Transverse colon (tissue), 4 donors: ENCODE measurements around the gene RAI1. TPM values are rescaled to one million over a fixed set of nuclear protein-coding genes. Genes with fewer than 3 reads are reported as not detected.

Source experiments
- DNase-seq: peaks from one replicate; pipeline ENCODE4 v3.0.0-alpha.2; 2019
- H3K27ac ChIP-seq, 4 donors: fragments of 200-600 bp; sonication (generic); 2 replicates each; pipeline ENCODE4 v1.5.1; 2016 to 2018; ENCODE audit warnings: inconsistent platforms in 4 of 4
- H3K27me3 ChIP-seq: fragments of 200-600 bp; sonication (generic); 2 replicates; pipeline ENCODE4 v1.5.1; 2017; ENCODE audit warnings: inconsistent platforms
- H3K36me3 ChIP-seq, 4 donors: fragments of 200-600 bp; sonication (generic); 2 replicates each; pipeline ENCODE4 v1.5.1; 2017 to 2019; ENCODE audit warnings: inconsistent platforms in 4 of 4
- H3K4me1 ChIP-seq, 4 donors: fragments of 200-600 bp; sonication (generic); 2 replicates each; pipeline ENCODE4 v1.5.1; 2017 to 2020; ENCODE audit warnings: inconsistent platforms in 4 of 4
- H3K4me3 ChIP-seq, 4 donors: fragments of 200-600 bp; sonication (generic); 1 replicate in 1 of 4; 2 replicates in 3 of 4; pipeline versions ENCODE4 v1.5.1 to v1.6.1; 2017 to 2019; ENCODE audit warnings: inconsistent platforms in 4 of 4
- H3K9me3 ChIP-seq, 2 donors: fragments of 200-600 bp; sonication (generic); 2 replicates each; pipeline ENCODE4 v1.5.1; 2017 to 2019; ENCODE audit warnings: inconsistent platforms in 2 of 2
- EP300 ChIP-seq: sonication (generic); formaldehyde crosslinking; IDR thresholded peaks from one replicate; pipeline ENCODE4 v1.6.1; 2017; ENCODE audit warnings: antibody characterized with exemption, low read depth
- POLR2A ChIP-seq: fragments of 450-650 bp; IDR thresholded peaks from one replicate; pipeline ENCODE4 v1.6.1; 2016; ENCODE audit warnings: antibody characterized with exemption, mild to moderate bottlenecking, moderate library complexity
- POLR2AphosphoS5 ChIP-seq, 3 donors: sonication (generic); formaldehyde crosslinking; IDR thresholded peaks; one replicate each; pipeline ENCODE4 v1.6.1; 2016; ENCODE audit warnings: antibody characterized with exemption in 3 of 3
- WGBS, 2 donors: methylation state at CpG; one replicate each; pipeline ENCODE4 v1.1.5; 2018; ENCODE audit warnings: low coverage in 1 of 2; 5-methylcytosine and 5-hydroxymethylcytosine counted together
- in situ Hi-C, 4 donors: fragments of 200-750 bp; cut with MboI; loops; one replicate each; pipeline versions ENCODE4 v1.15.0 to v1.15.1; 2017; ENCODE audit warnings: low sequenced_read_pairs in 3 of 4, low pct_ligation_motif_present in 1 of 4, low pct_unique_long_range_greater_than_20kb in 1 of 4
- intact Hi-C: fragments of 100-400 bp; cut with DNase I; formaldehyde crosslinking; loops from one replicate; pipeline ENCODE4 v1.15.1; 2023; ENCODE audit warnings: low total_unique reads
- total RNA-seq, 4 donors: library from RNA; depleted of rRNA; stranded (reverse); fragments of >200 nt; gene quantifications; one replicate each; pipeline ENCODE4 v1.1.0, GENCODE V29; 2016
- TF ChIP-seq, protein P1 (sequence below), 5 experiments: fragments of 200-600 bp in 3 of 5; fragments of 450-650 bp in 2 of 5; sonication (generic) in 3 of 5; IDR thresholded peaks; 1 replicate in 2 of 5; 2 replicates in 3 of 5; pipeline ENCODE4 v1.5.1; 2016 to 2017; ENCODE audit warnings: antibody characterized with exemption in 5 of 5, inconsistent platforms in 3 of 5, mild to moderate bottlenecking in 2 of 5, moderate library complexity in 1 of 5

Gene RAI1
- total RNA-seq, 4 donors from 2014 or later: 14.1 to 163 (median 34.6) TPM

DNA sequence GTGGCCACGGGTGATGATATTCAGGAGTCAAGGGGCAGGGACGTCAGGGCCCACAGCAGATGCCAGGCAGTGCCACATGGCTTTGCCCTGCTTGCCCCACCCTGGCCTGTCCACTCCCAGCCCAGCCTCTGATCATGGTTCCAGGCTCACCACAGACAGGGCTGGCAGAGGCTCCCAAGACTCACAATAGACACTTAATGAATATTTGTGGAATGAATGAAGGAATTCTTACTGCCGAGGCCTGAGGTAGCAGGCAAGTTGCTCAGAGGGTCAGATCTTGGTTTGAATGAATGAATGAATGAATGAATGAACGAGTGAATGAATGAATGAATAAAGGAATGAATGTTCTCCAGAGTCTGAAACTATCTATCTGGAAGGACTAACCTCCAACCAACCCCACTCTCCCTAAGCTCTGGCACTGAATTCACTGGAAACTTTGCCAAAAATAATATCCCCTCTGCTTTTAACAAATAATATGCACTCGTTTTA is 60.9 kb downstream of the RAI1 start:
- Histone ChIP-seq H3K9me3 (no peaks in the 10 kb centered on the region), H3K36me3 (no peaks in the 10 kb centered on the region), H3K4me1 (peaks cover 30 to 57% (median 46%) of the 10 kb centered on the region in 4 donors), H3K4me3 (no peak overlapping the region), H3K27me3 (no peaks in the 10 kb centered on the region), H3K27ac (peak overlapping the region; percentile 76 to 88 (median 80))
- DNase-seq: no peak
- in situ Hi-C loops: no loop called here
- intact Hi-C loops: no loop called here
- 38 to 58% methylated on average over 1 to 5 of the region's 5 CpGs for WGBS, 2 donors
- TF ChIP-seq, protein P1, sequence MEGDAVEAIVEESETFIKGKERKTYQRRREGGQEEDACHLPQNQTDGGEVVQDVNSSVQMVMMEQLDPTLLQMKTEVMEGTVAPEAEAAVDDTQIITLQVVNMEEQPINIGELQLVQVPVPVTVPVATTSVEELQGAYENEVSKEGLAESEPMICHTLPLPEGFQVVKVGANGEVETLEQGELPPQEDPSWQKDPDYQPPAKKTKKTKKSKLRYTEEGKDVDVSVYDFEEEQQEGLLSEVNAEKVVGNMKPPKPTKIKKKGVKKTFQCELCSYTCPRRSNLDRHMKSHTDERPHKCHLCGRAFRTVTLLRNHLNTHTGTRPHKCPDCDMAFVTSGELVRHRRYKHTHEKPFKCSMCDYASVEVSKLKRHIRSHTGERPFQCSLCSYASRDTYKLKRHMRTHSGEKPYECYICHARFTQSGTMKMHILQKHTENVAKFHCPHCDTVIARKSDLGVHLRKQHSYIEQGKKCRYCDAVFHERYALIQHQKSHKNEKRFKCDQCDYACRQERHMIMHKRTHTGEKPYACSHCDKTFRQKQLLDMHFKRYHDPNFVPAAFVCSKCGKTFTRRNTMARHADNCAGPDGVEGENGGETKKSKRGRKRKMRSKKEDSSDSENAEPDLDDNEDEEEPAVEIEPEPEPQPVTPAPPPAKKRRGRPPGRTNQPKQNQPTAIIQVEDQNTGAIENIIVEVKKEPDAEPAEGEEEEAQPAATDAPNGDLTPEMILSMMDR (IDR thresholded peaks at IDR 0.05): no peak
- TF ChIP-seq EP300 (no peak), POLR2AphosphoS5 (IDR thresholded peaks at IDR 0.05) (no peak), POLR2A (no peak)

DNA sequence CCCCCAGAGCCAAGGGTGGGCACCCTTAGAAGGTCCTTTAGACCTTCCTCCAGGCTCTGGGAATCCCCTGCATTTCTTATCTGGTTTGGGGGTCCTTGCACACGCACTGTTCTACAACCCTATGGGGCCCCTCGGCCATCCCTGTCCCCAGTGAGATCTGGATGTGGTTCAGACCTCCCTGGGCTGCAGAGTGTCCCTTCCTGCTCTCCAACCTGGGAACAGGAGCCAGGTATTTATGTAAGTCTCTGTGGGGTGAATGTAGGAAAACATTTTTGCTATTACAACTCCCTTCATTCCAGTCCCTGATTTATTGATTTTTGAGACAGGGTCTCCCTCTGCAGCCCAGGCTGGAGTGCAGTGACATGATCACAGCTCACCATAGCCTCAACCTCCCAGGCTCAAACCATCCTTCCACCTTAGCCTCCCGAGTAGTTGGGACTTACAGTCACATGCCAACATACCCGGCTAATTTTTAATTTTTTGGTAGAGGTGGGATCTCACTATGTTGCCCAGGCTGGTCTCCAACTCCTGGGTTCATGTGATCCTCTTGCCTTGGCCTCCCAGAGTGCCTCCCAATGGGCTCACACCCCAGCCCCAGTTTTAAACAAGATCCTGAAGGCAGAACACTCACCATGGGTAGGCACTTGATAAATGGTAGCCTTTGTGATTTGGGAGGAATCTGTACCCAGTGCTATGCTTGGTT is 61.6 kb downstream of the RAI1 start:
- WGBS, 2 donors: 85% methylated on average over 4 of the region's 4 CpGs; no CpG with 5 or more reads in 1 of the 2 donors
- intact Hi-C loops: no loop called here
- no peak for DNase-seq
- Histone ChIP-seq H3K36me3 (no peaks in the 10 kb centered on the region), H3K4me1 (peaks cover 28 to 55% (median 39%) of the 10 kb centered on the region in 4 donors), H3K9me3 (no peaks in the 10 kb centered on the region), H3K27ac (no peak overlapping the region), H3K27me3 (no peaks in the 10 kb centered on the region), H3K4me3 (no peak overlapping the region)
- in situ Hi-C loops: no loop called here
- TF ChIP-seq POLR2AphosphoS5 (IDR thresholded peaks at IDR 0.05) (no peak), EP300 (no peak), POLR2A (no peak)
- TF ChIP-seq, protein P1 (IDR thresholded peaks at IDR 0.05): no peak

DNA sequence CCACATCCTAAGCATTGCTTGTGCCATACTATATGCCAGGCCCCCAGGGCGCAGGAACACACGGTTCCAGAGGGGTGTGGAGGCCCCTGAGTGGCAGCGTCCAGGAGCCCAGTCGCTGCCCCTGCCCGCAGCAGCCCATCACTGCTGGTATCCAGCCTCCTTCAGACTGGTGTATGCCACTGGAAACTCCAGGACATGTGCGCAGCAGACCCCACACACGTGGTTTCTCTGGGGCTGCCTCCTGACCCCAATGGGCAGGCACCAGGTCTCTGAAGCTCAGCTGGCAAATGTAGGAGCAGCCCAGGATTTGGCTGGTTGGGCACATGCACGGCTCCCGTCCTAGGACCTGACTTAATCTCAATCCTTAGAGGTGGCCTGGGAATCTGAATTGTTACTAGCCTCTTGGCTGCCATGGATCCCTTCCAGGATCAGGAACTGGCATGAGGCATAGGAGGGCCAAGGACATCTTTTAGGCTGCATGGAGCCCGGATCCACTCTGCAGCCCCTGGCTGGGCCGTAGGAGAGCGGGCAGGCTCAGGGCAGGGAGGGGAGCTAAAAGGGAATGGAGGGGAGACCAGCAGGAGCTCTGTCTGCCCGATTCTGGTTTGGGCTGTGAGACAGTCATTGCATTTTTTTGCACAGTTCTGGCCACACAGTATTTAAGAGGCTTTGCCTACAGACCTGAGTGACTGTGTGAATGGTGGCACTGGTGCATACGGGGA is 62.3 kb downstream of the RAI1 start:
- Histone ChIP-seq H3K4me3 (no peak overlapping the region), H3K36me3 (no peaks in the 10 kb centered on the region), H3K9me3 (no peaks in the 10 kb centered on the region), H3K27me3 (no peaks in the 10 kb centered on the region), H3K4me1 (peaks cover 21 to 48% (median 32%) of the 10 kb centered on the region in 4 donors), H3K27ac (no peak overlapping the region)
- in situ Hi-C loops: no loop called here
- WGBS, 2 donors: 87% methylated on average over 14 of the region's 14 CpGs; no CpG with 5 or more reads in 1 of the 2 donors
- no peak for TF ChIP-seq POLR2A
- TF ChIP-seq, protein P1 (IDR thresholded peaks at IDR 0.05): no peak
- TF ChIP-seq POLR2AphosphoS5 (IDR thresholded peaks at IDR 0.05): no peak
- no peak for TF ChIP-seq EP300
- intact Hi-C loops: no loop called here
- no peak for DNase-seq

DNA sequence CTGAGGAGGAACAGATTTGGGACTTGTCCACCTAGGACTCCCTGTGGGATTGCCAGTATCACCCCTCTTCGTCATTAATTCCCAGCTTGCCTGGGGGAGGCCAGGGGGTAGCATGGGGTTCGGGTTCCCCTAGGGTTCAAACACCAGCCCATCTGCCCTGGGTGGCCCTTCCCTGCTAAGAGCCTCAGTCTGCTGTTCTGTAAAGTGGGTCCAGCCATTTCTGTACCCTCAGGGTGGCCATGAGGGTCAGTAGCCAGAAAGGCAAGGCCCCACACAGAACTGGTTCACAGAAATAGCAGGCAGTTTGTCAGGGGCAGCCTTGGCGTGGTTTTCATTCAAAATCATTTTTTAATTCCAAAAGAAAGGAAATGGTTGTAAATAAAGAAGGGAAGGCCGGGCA is 62.9 kb downstream of the RAI1 start:
- no peak for DNase-seq
- TF ChIP-seq POLR2A (no peak), EP300 (no peak), POLR2AphosphoS5 (IDR thresholded peaks at IDR 0.05) (no peak)
- TF ChIP-seq, protein P1 (IDR thresholded peaks at IDR 0.05): no peak
- in situ Hi-C loops (no loop called here), intact Hi-C loops (no loop called here)
- H3K36me3 ChIP-seq: no peaks in the 10 kb centered on the region
- WGBS, 2 donors: 96% methylated on average over 4 of the region's 4 CpGs; no CpG with 5 or more reads in 1 of the 2 donors
- H3K27me3 ChIP-seq: no peaks in the 10 kb centered on the region
- peaks cover 16 to 43% (median 26%) of the 10 kb centered on the region in 4 donors for H3K4me1 ChIP-seq
- H3K4me3 ChIP-seq: no peak overlapping the region
- no peak overlapping the region for H3K27ac ChIP-seq
- no peaks in the 10 kb centered on the region for H3K9me3 ChIP-seq
